ENCODE measurements around the gene MTMR11. TPM values are rescaled to one million over a fixed set of nuclear protein-coding genes. Genes with fewer than 3 reads are reported as not detected.

The MTMR11 gene
- total and polyA plus RNA-seq, 2 of the 8 experiments (the other 6 are each of a cell fraction or from before 2014, with no cell fraction given), result 3.7 to 4.8 TPM

DNA sequence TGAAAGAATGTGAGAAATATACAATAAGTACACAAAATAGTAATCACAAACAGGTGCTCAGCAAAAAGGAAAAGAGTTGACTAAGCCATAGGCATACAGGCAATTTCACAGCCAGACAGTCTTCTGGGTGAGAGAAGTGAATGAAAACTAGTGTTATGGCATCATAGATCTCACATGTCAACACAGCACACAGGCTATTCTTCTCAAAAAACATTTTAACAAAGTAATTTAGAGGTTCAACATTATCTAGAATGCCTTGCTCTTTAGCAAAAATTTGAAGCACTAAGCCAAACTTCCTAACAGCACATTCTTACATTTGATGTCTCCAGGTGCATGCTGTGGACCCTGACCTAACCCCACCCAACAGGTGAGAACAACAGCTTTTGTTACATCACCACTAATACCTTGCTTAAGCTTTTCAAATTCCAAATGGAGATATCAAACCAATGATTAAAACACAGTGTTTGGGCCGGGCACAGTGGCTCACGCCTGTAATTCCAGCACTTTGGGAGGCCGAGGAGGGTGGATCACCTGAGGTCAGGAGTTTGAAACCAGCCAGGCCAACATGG, 43.4 kb upstream of the MTMR11 start:
- ChIA-PET CTCF (ENCODE audit: partially characterized antibody) (no interaction called here), POLR2A (ENCODE audit: partially characterized antibody) (no interaction called here)
- peaks cover 0 to 24% of the 10 kb centered on the region in 2 experiments; a peak in 2 of 4 replicates for H3K79me2 ChIP-seq (ENCODE audit: control insufficient read depth in 1 of 2, insufficient read depth in 2 of 2, low read length in 2 of 2)
- no peak overlapping the region for H3K9ac ChIP-seq (replicated peaks in 1 of 4; ENCODE audit: extremely low read depth in 1 of 4, low read depth in 3 of 4, low read length in 3 of 4)
- no peak overlapping the region for H2BK120ac ChIP-seq (replicated peaks; ENCODE audit: low read depth, low read length)
- H4K20me1 ChIP-seq (replicated peaks in 1 of 2; ENCODE audit: control insufficient read depth in 1 of 2, insufficient read depth in 2 of 2, low read length in 2 of 2), result peaks cover 0 to 2% of the 10 kb centered on the region in 2 experiments
- H3K79me1 ChIP-seq (ENCODE audit: low read depth, low read length), result no peaks in the 10 kb centered on the region; the same call in none of the 2 replicates
- H4K91ac ChIP-seq (replicated peaks; ENCODE audit: insufficient read length, low read length), result no peak overlapping the region
- H3K27ac ChIP-seq (ENCODE audit: low read depth, low read length), result no peak overlapping the region
- peaks cover 0 to 10% (median 6%) of the 10 kb centered on the region in 4 experiments; a peak in 5 of 8 replicates for H3K36me3 ChIP-seq (ENCODE audit: control insufficient read depth in 2 of 4, insufficient read depth in 4 of 4, low read length in 3 of 4)
- H3K4ac ChIP-seq (replicated peaks; ENCODE audit: insufficient read length, low read depth, low read length), result no peak overlapping the region
- H2BK15ac ChIP-seq (ENCODE audit: low read length), result no peak overlapping the region
- no peak overlapping the region for H2BK5ac ChIP-seq (ENCODE audit: low read depth, low read length)
- H2AK5ac ChIP-seq (ENCODE audit: low read depth, low read length), result no peak overlapping the region
- H3K56ac ChIP-seq (replicated peaks; ENCODE audit: insufficient read length, low read depth, low read length), result no peak overlapping the region
- no peaks in the 10 kb centered on the region for H3K27me3 ChIP-seq (replicated peaks in 1 of 4; ENCODE audit: control insufficient read depth in 3 of 4, extremely low read depth in 1 of 4, insufficient read depth in 3 of 4, low read length in 3 of 4)
- H2BK20ac ChIP-seq (ENCODE audit: low read length), result no peak overlapping the region
- H3K23me2 ChIP-seq (ENCODE audit: low read depth, low read length), result peaks cover 1% of the 10 kb centered on the region; the same call in 1 of the 2 replicates
- H4K8ac ChIP-seq (ENCODE audit: extremely low read depth, insufficient read depth, low read length), result no peak overlapping the region
- no peak overlapping the region for H3K23ac ChIP-seq (ENCODE audit: insufficient read length)
- DNase-seq (ENCODE audit: low read depth in 1 of 2, low spot score in 2 of 2) (no peak), FAIRE-seq (no peak)
- H4K5ac ChIP-seq (ENCODE audit: insufficient read length, low read depth, low read length), result no peak overlapping the region
- H3K4me2 ChIP-seq (ENCODE audit: insufficient read depth in 1 of 2, low read depth in 2 of 2, low read length in 2 of 2), result no peak overlapping the region
- H3K18ac ChIP-seq (ENCODE audit: extremely low read depth, low read length), result no peak overlapping the region
- 86% methylated on average over 3 of the region's 3 CpGs; no CpG with 5 or more reads in 1 of the 2 experiments for WGBS, 2 experiments (ENCODE audit: extremely low coverage in 1 of 2, insufficient coverage in 1 of 2, insufficient read length in 1 of 2, insufficient replicate concordance in 2 of 2, low coverage in 1 of 2, low lambda C conversion rate in 2 of 2, missing lambda C conversion rate in 1 of 2)
- no peak overlapping the region for H3K14ac ChIP-seq (ENCODE audit: insufficient read length)
- no peak overlapping the region for H2AFZ ChIP-seq (ENCODE audit: low read length)
- H3K4me3 ChIP-seq (ENCODE audit: extremely low read depth in 1 of 4, insufficient read depth in 2 of 4, low read depth in 3 of 4, low read length in 4 of 4), result no peak overlapping the region
- H3K4me1 ChIP-seq (replicated peaks in 1 of 4; ENCODE audit: control insufficient read depth in 3 of 4, insufficient read depth in 4 of 4, low read length in 3 of 4), result no peaks in the 10 kb centered on the region
- H3K9me3 ChIP-seq (ENCODE audit: insufficient read depth in 2 of 2, low read depth in 1 of 2, low read length in 1 of 2), result no peaks in the 10 kb centered on the region
- H2BK12ac ChIP-seq (ENCODE audit: low read depth, low read length), result no peak overlapping the region
- TF ChIP-seq SP1 (IDR thresholded peaks at IDR 0.05; ENCODE audit: low read depth, low read length) (no peak), EZH2 (IDR thresholded peaks at IDR 0.05; ENCODE audit: low read depth, low read length, severe bottlenecking) (no peak), KDM5A (IDR thresholded peaks at IDR 0.05; ENCODE audit: low read length) (no peak), CEBPB (IDR thresholded peaks at IDR 0.05; ENCODE audit: low read depth, low read length) (no peak), CREB1 (IDR thresholded peaks at IDR 0.05) (no peak), RFX5 (IDR thresholded peaks at IDR 0.05; ENCODE audit: borderline replicate concordance, low read depth, low read length) (no peak), GABPA (IDR thresholded peaks at IDR 0.05; ENCODE audit: borderline replicate concordance, insufficient read depth, low read length) (no peak), FOSL1 (IDR thresholded peaks at IDR 0.05; ENCODE audit: insufficient read depth, low read depth, low read length) (no peak), RBBP5 (IDR thresholded peaks at IDR 0.05; ENCODE audit: borderline replicate concordance, low read depth, low read length) (no peak), HDAC6 (IDR thresholded peaks at IDR 0.05; ENCODE audit: low read depth, low read length) (no peak), SRF (IDR thresholded peaks at IDR 0.05; ENCODE audit: low read depth, low read length) (no peak), POLR2A (IDR thresholded peaks at IDR 0.05; ENCODE audit: control extremely low read depth in 1 of 2, low read depth in 2 of 2, low read length in 2 of 2) (no peak), TAF1 (IDR thresholded peaks at IDR 0.05; ENCODE audit: low read depth, low read length) (no peak), POU5F1 (IDR thresholded peaks at IDR 0.05; ENCODE audit: low read depth, low read length) (no peak)
- TF ChIP-seq, protein P1, sequence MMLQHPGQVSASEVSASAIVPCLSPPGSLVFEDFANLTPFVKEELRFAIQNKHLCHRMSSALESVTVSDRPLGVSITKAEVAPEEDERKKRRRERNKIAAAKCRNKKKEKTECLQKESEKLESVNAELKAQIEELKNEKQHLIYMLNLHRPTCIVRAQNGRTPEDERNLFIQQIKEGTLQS (IDR thresholded peaks at IDR 0.05; ENCODE audit: insufficient read depth, low read depth, low read length), result no peak

Measured in H1 (cell line).